K562 (cell line): ENCODE measurements around the gene UCKL1. TPM values are rescaled to one million over a fixed set of nuclear protein-coding genes. Genes with fewer than 3 reads are reported as not detected.
A peak's percentile ranks its signal among the peaks of the same experiment; 100 is the strongest.

Source experiments
- ATF7 ChIP-seq: fragments of 450-650 bp; IDR thresholded peaks from 2 replicates; pipeline ENCODE4 v1.7.1; 2014; ENCODE audit warnings: mild to moderate bottlenecking, moderate library complexity
- DMBX1 ChIP-seq: fragments of 250-450 bp; sonication (Bioruptor Pico); IDR thresholded peaks from 2 replicates; pipeline ENCODE4 v1.8.0; 2022; ENCODE audit warnings: inconsistent platforms, mild to moderate bottlenecking, moderate library complexity, borderline replicate concordance
- FOSL1 ChIP-seq: fragments of 200-800 bp; sonication (Bioruptor generic); conservative IDR thresholded peaks from 2 replicates; pipeline ENCODE4 v1.6.1; 2016; ENCODE audit warnings: missing genetic modification characterization, missing compliant biosample characterization
- JUND ChIP-seq, 2 experiments: IDR thresholded peaks; 2 replicates in 1 of 2; 3 replicates in 1 of 2; pipeline ENCODE4 v1.6.1; 2011; ENCODE audit warnings: borderline replicate concordance in 2 of 2, low read depth in 2 of 2, low read length in 2 of 2, improper control_type of control experiment in 1 of 2, missing biosample characterization in 1 of 2, missing genetic modification characterization in 1 of 2, missing genetic modification reagents in 1 of 2
- NFE2L1 ChIP-seq: fragments of 450-650 bp; IDR thresholded peaks from 2 replicates; pipeline ENCODE4 v1.6.1; 2016; ENCODE audit warnings: missing genetic modification characterization, low read depth, mild to moderate bottlenecking, missing compliant biosample characterization, moderate library complexity, borderline replicate concordance
- NONO ChIP-seq, 2 experiments: fragments of 200-400 bp in 1 of 2; fragments of 450-650 bp in 1 of 2; formaldehyde crosslinking in 1 of 2; IDR thresholded peaks; 2 replicates each; pipeline ENCODE4 v1.6.1; 2017; ENCODE audit warnings: low read depth in 2 of 2, mild to moderate bottlenecking in 2 of 2, moderate library complexity in 2 of 2, low read length in 1 of 2
- NR2C1 ChIP-seq, 2 experiments: fragments of 450-650 bp; IDR thresholded peaks; 2 replicates each; pipeline ENCODE4 v1.6.1; 2017; ENCODE audit warnings: mild to moderate bottlenecking in 2 of 2, antibody characterized with exemption in 1 of 2, inconsistent platforms in 1 of 2, missing compliant biosample characterization in 1 of 2, missing genetic modification characterization in 1 of 2
- PRMT5 ChIP-seq: sonication (generic); formaldehyde crosslinking; IDR thresholded peaks from 2 replicates; pipeline ENCODE4 v1.5.0; 2020; ENCODE audit warnings: missing genetic modification reagents
- PYGO2 ChIP-seq: fragments of 450-650 bp; IDR thresholded peaks from 2 replicates; pipeline ENCODE4 v1.6.1; 2016; ENCODE audit warnings: mild to moderate bottlenecking, missing genetic modification characterization, moderate library complexity, missing compliant biosample characterization
- WHSC1 ChIP-seq: IDR thresholded peaks from one replicate; pipeline ENCODE4 v1.6.1; 2012; ENCODE audit warnings: low read length, control low read depth, inconsistent platforms
- XRCC5 ChIP-seq: fragments of 200-400 bp; formaldehyde crosslinking; IDR thresholded peaks from 2 replicates; pipeline ENCODE4 v1.6.1; 2017; ENCODE audit warnings: low read depth, mild to moderate bottlenecking, low read length
- ZNF134 ChIP-seq: fragments of 250-450 bp; sonication (Bioruptor Pico); conservative IDR thresholded peaks from 2 replicates; pipeline ENCODE4 v1.4.0; 2020
- ZNF143 ChIP-seq: sonication (generic); formaldehyde crosslinking; IDR thresholded peaks from 2 replicates; pipeline ENCODE4 v1.9.0; 2022; ENCODE audit warnings: mild to moderate bottlenecking, missing genetic modification reagents
- ZNF184 ChIP-seq: sonication (generic); formaldehyde crosslinking; IDR thresholded peaks from 2 replicates; pipeline ENCODE4 v1.5.0; 2020; ENCODE audit warnings: missing genetic modification reagents
- ZNF639 ChIP-seq, 2 experiments: fragments of 200-800 bp in 1 of 2; sonication (Bioruptor generic) in 1 of 2; sonication (generic) in 1 of 2; formaldehyde crosslinking in 1 of 2; IDR thresholded peaks in 1 of 2; conservative IDR thresholded peaks in 1 of 2; 2 replicates each; pipeline versions ENCODE4 v1.5.0 to v1.6.1; 2016 to 2020; ENCODE audit warnings: missing compliant biosample characterization in 1 of 2, missing genetic modification characterization in 1 of 2, missing genetic modification reagents in 1 of 2
- ZNF740 ChIP-seq, 3 experiments: fragments of 200-800 bp in 1 of 3; sonication (Bioruptor generic) in 1 of 3; sonication (generic) in 1 of 3; formaldehyde crosslinking in 1 of 3; IDR thresholded peaks; 2 replicates each; pipeline versions ENCODE4 v1.6.1 to v1.8.0; 2016 to 2022; ENCODE audit warnings: mild to moderate bottlenecking in 2 of 3, missing compliant biosample characterization in 2 of 3, missing genetic modification characterization in 2 of 3, missing genetic modification reagents in 1 of 3
- polyA plus RNA-seq, 8 experiments: library from polyadenylated mRNA; depleted of rRNA in 4 of 8; stranded (reverse) in 5 of 8; unstranded in 3 of 8; fragments of >200 nt; fragmentation: Nextera tagmentation in 2 of 8; fragmentation: Illumina TruSeq in 1 of 8; extraction: Ambion mirVana in 2 of 8; extraction: Trizol in 1 of 8; gene quantifications; 2 replicates each; pipeline versions ENCODE4 v1.2.1 to v1.2.3, GENCODE V29; 2011 to 2014; ENCODE audit warnings: inconsistent platforms in 1 of 8, missing spikeins in 1 of 8
- total RNA-seq, 7 experiments: library from RNA; depleted of rRNA in 6 of 7; stranded (reverse); fragments of >200 nt in 6 of 7; fragmentation: Illumina TruSeq in 2 of 7; extraction: Trizol in 2 of 7; gene quantifications; 2 replicates each; pipeline versions ENCODE4 v1.2.1 to v1.2.3, GENCODE V29; 2011 to 2021; ENCODE audit warnings: low replicate concordance in 1 of 7
- TF ChIP-seq, protein P1 (sequence below), 2 experiments: fragments of 450-650 bp in 1 of 2; sonication (generic) in 1 of 2; formaldehyde crosslinking in 1 of 2; IDR thresholded peaks in 1 of 2; conservative IDR thresholded peaks in 1 of 2; 2 replicates each; pipeline versions ENCODE4 v1.6.1 to v1.8.1; 2016 to 2023; ENCODE audit warnings: mild to moderate bottlenecking in 2 of 2, moderate library complexity in 2 of 2, inconsistent platforms in 1 of 2, missing genetic modification reagents in 1 of 2

The UCKL1 gene
- total and polyA plus RNA-seq, 9 of the 15 experiments (the other 6 are each of a cell fraction or from before 2014, with no cell fraction given): 3.1 to 52.8 (median 24.2) TPM

DNA sequence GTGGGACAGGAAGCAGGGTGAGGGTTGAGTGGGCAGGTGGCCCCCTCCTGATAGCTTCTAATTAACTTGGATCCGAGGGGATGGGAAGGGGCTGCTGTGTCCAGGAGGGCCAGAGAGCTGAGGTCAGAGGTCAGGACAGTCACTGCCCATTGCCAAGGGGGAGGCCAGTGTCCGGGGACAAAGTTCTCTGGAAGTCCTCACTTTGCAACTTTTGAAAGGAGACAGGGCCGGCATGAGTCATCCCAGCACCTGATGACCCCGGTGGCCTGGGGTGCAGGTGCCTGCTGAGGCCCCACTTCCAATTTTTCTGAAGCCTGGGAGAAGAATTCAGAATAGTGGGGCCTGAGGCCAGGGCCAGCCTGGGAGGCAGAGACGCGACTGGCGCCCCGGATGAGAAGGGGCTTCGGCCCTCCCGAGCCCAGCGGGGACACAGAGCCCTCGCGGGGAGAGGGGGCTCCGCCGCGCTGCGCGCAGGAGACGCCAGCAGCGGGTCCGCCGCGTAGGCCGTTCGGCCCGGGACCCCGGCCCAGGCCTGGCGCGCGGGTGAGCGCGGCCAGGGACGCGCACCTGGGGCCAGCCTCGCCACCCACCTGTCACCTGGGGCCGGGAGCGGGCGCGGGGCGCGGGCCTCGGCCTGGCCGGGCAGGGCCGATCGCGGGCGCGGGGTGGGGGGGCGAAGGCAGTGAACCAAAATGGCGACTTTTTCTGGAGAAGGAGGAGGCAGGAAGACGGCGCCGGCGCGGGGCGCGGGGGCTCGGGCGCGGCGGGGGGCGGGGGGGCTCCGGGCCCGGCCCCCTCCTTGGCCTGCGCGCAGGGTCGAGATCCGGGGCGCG lies 12.9 kb upstream of the UCKL1 start (continued):
- TF ChIP-seq PYGO2 (tag) (no peak), WHSC1 (no peak), ZNF184 (CRISPR knock-in tag) (no peak), XRCC5 (0 out of 2 replicates have a peak, but pooled peaks have one; percentile 12), JUND (IDR thresholded peaks at IDR 0.05; ENCODE audit: borderline replicate concordance, low read depth, low read length) (peak; percentile 40; the same call in 1 of the 2 replicates), JUND (tag; IDR thresholded peaks at IDR 0.05; ENCODE audit: borderline replicate concordance, low read depth, low read length) (no peak; the same call in 2 of the 3 replicates), ATF7 (peak; percentile 21; the same call in 1 of the 2 replicates), NFE2L1 (tag) (no peak), ZNF740 (CRISPR knock-in tag; IDR thresholded peaks at IDR 0.05) (peak; percentile 85; the same call in 1 of the 2 replicates), ZNF740 (tag; IDR thresholded peaks at IDR 0.05) (peak in 1 of 2 experiments; percentile 79; a peak in 2 of 4 replicates), NR2C1 (IDR thresholded peaks at IDR 0.05) (peak; percentile 81), NR2C1 (tag; IDR thresholded peaks at IDR 0.05) (peak; percentile 80), PRMT5 (no peak), ZNF639 (CRISPR knock-in tag; conservative IDR thresholded peaks at IDR 0.05 in 1 of 2, IDR thresholded peaks at IDR 0.05 in 1 of 2) (0 out of 4 replicates have a peak, but pooled peaks of 1 of the 2 experiments have one; percentile 11), DMBX1 (no peak), FOSL1 (tag) (peak; percentile 67), NONO (IDR thresholded peaks at IDR 0.05; ENCODE audit: low read depth in 2 of 2, low read length in 1 of 2) (0 out of 4 replicates have a peak, but pooled peaks of 1 of the 2 experiments have one; percentile 23), ZNF134 (CRISPR knock-in tag) (peak; percentile 67; the same call in 1 of the 2 replicates), ZNF143 (0 out of 2 replicates have a peak, but pooled peaks have one; percentile 37)
- TF ChIP-seq, protein P1, sequence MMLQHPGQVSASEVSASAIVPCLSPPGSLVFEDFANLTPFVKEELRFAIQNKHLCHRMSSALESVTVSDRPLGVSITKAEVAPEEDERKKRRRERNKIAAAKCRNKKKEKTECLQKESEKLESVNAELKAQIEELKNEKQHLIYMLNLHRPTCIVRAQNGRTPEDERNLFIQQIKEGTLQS (IDR thresholded peaks at IDR 0.05): peak; percentile 76
- TF ChIP-seq, protein P1 (CRISPR knock-in tag; conservative IDR thresholded peaks at IDR 0.05): no peak
